Ovary (tissue), 9 donors: ENCODE results near the gene MMEL1. TPM values are rescaled to one million over a fixed set of nuclear protein-coding genes. Genes with fewer than 3 reads are reported as not detected.
A peak's percentile ranks its signal among the peaks of the same experiment; 100 is the strongest.
"Not testable (repeated sequence)": the region's sequence is repeated elsewhere in the genome, so short reads cannot be mapped to it uniquely, and the experiment has no call there.

Experiments
- DNase-seq, 5 donors: peaks; one replicate each; pipeline ENCODE4 v3.0.0-alpha.2; 2019 to 2020
- H3K27ac ChIP-seq, 2 donors: fragments of 200-600 bp; one replicate each; pipeline versions ENCODE4 v1.5.1 to v1.8.0; 2019 to 2022
- H3K27me3 ChIP-seq: fragments of 200-600 bp; one replicate; pipeline ENCODE4 v1.8.0; 2022
- H3K36me3 ChIP-seq: fragments of 200-600 bp; sonication (generic); one replicate; pipeline ENCODE4 v1.5.1; 2019
- H3K4me1 ChIP-seq: one replicate; pipeline ENCODE4 v1.8.1; 2013; ENCODE audit warnings: mild to moderate bottlenecking, moderate library complexity; ENCODE audit not compliant: insufficient read depth
- H3K4me3 ChIP-seq: fragments of 200-600 bp; sonication (generic); one replicate; pipeline ENCODE4 v1.5.1; 2017
- H3K9me3 ChIP-seq, 2 donors: fragments of 200-600 bp in 1 of 2; sonication (generic) in 1 of 2; one replicate each; pipeline versions ENCODE4 v1.5.1 to v1.8.1; 2013 to 2019; ENCODE audit warnings: mild to moderate bottlenecking in 1 of 2, moderate library complexity in 1 of 2
- CTCF ChIP-seq, 3 donors: fragments of 450-650 bp in 2 of 3; fragments of 200-600 bp in 1 of 3; IDR thresholded peaks; one replicate each; pipeline versions ENCODE4 v1.5.1 to v1.8.0; 2016 to 2022; ENCODE audit warnings: antibody characterized with exemption in 3 of 3, mild to moderate bottlenecking in 1 of 3
- EP300 ChIP-seq: sonication (generic); formaldehyde crosslinking; IDR thresholded peaks from one replicate; pipeline ENCODE4 v1.6.1; 2017; ENCODE audit warnings: antibody characterized with exemption
- POLR2A ChIP-seq: fragments of 450-650 bp; IDR thresholded peaks from one replicate; pipeline ENCODE4 v1.6.1; 2017; ENCODE audit warnings: antibody characterized with exemption, mild to moderate bottlenecking, moderate library complexity
- WGBS, 3 donors: extraction: QIAGEN DNeasy Blood & Tissue Kit in 1 of 3; methylation state at CpG; one replicate each; pipeline versions ENCODE4 v1.1.5 to v1.1.7; 2013 to 2017; 5-methylcytosine and 5-hydroxymethylcytosine counted together
- intact Hi-C, 4 donors: fragments of 100-400 bp; cut with DNase I; formaldehyde crosslinking; loops; one replicate each; pipeline versions ENCODE4 v1.11.0 to v1.15.1; 2022 to 2023
- polyA plus RNA-seq, 2 donors: library from polyadenylated mRNA; stranded (reverse); fragments of 200-250 nt in 1 of 2; fragments of 350-450 nt in 1 of 2; fragmentation: Illumina TruSeq in 1 of 2; extraction: RNeasy Lipid Tissue Mini Kit (QIAGEN cat#74804) in 1 of 2; gene quantifications; one replicate each; pipeline ENCODE4 v1.2.3, GENCODE V29; 2013 to 2014
- total RNA-seq, 7 donors: library from RNA; depleted of rRNA in 2 of 7; stranded (reverse); fragments of >200 nt in 2 of 7; fragmentation: NEBNext Ultra II Directional in 3 of 7; extraction: Animal tissue kit (Norgen Biotek cat#: 25700) in 3 of 7; gene quantifications; one replicate each; pipeline versions ENCODE4 v1.1.0 to v1.2.4, GENCODE V29; 2016 to 2023
- donor health status: DM: no; HTN: no; CAD: no; lungs with moderate emphysema.
- donor health status: DM: no; HTN: no; CAD: no.
- donor health status: Bipolar disorder and iron deficiency.
- donor health status: DM: yes; HTN: yes; CAD: no.
- donor health status: DM: no; HTN: no; CAD: no.
- donor health status: DM: yes; HTN: yes; CAD: no.

MMEL1 gene
- total and polyA plus RNA-seq, 9 donors: 0.42 to 7.9 (median 1.1) TPM; not detected in 3

- Histone ChIP-seq H3K36me3 (no peaks in the 10 kb centered on the region), H3K4me3 (no peak overlapping the region), H3K4me1 (peaks cover 11% of the 10 kb centered on the region), H3K27ac (no peak overlapping the region), H3K9me3 (no peaks in the 10 kb centered on the region), H3K27me3 (no peaks in the 10 kb centered on the region)
- TF ChIP-seq POLR2A (no peak), CTCF (IDR thresholded peaks at IDR 0.05) (no peak), EP300 (no peak)
- 51 to 69% (median 57%) methylated on average over 5 of the region's 5 CpGs for WGBS, 3 donors
- intact Hi-C loops: no loop called here
- DNase-seq: no peak
Observed at GRCh38 chr1:2583331-2583791, 49.5 kb downstream of the MMEL1 start.

- TF ChIP-seq CTCF (IDR thresholded peaks at IDR 0.05): no peak
- TF ChIP-seq POLR2A: no peak
- no peak for TF ChIP-seq EP300
- DNase-seq: no peak
Observed at GRCh38 chr1:2582391-2582790, 50.4 kb downstream of the MMEL1 start.

GRCh38 chr1:2580691-2581090 is 52.1 kb downstream of the MMEL1 start:
- Histone ChIP-seq H3K9me3 (no peaks in the 10 kb centered on the region), H3K4me3 (no peak overlapping the region), H3K4me1 (peaks cover 6% of the 10 kb centered on the region), H3K27ac (no peak overlapping the region), H3K27me3 (no peaks in the 10 kb centered on the region), H3K36me3 (no peaks in the 10 kb centered on the region)
- 86 to 92% (median 88%) methylated on average over 10 of the region's 10 CpGs for WGBS, 3 donors
- peak in 1 of 5 donors; percentile 16 for DNase-seq
- no peak for TF ChIP-seq POLR2A
- no peak for TF ChIP-seq EP300
- TF ChIP-seq CTCF (IDR thresholded peaks at IDR 0.05): no peak
- intact Hi-C loops: no loop called here

More at GRCh38 chr1:2582391-2582790, 50.4 kb downstream of the MMEL1 start:
- H3K4me3 ChIP-seq: no peak overlapping the region
- H3K4me1 ChIP-seq: peaks cover 6% of the 10 kb centered on the region
- H3K36me3 ChIP-seq: no peaks in the 10 kb centered on the region
- no peak overlapping the region for H3K27ac ChIP-seq
- intact Hi-C loops: no loop called here
- WGBS, 3 donors: 47 to 58% (median 56%) methylated on average over 7 of the region's 7 CpGs
- H3K9me3 ChIP-seq: no peaks in the 10 kb centered on the region
- H3K27me3 ChIP-seq: no peaks in the 10 kb centered on the region

GRCh38 chr1:2578758-2579118 is 54.1 kb downstream of the MMEL1 start:
- peaks cover 2% of the 10 kb centered on the region for H3K4me1 ChIP-seq
- H3K27ac ChIP-seq: no peak overlapping the region
- H3K27me3 ChIP-seq: no peaks in the 10 kb centered on the region
- no peaks in the 10 kb centered on the region for H3K36me3 ChIP-seq
- no peak for TF ChIP-seq CTCF (IDR thresholded peaks at IDR 0.05)
- TF ChIP-seq POLR2A: no peak
- no peak for TF ChIP-seq EP300
- intact Hi-C loops: no loop called here
- H3K4me3 ChIP-seq: no peak overlapping the region
- no peak for DNase-seq
- WGBS, 3 donors: 34 to 41% (median 35%) methylated on average over 4 of the region's 4 CpGs
- H3K9me3 ChIP-seq: no peaks in the 10 kb centered on the region

- peak in 1 of 5 donors; percentile 24 for DNase-seq
- H3K9me3 ChIP-seq, intact Hi-C loops, H3K4me3 ChIP-seq, H3K27me3 ChIP-seq, H3K36me3 ChIP-seq, H3K4me1 ChIP-seq, H3K27ac ChIP-seq: not testable (repeated sequence)
- WGBS, 3 donors: 54 to 70% (median 56%) methylated on average over 16 to 22 of the region's 23 CpGs
Observed at GRCh38 chr1:2577565-2578075, 55.2 kb downstream of the MMEL1 start.
